ENCODE data around the gene GRK1.

GRCh38 chr13:113735194-113735593, 68.2 kb downstream of the GRK1 start:
- TF ChIP-seq CTCF (IDR thresholded peaks at IDR 0.05; ENCODE audit: low read depth, low read length) (no peak), MAX (IDR thresholded peaks at IDR 0.05; ENCODE audit: low read depth, low read length) (no peak), POLR2A (IDR thresholded peaks at IDR 0.05; ENCODE audit: extremely low read depth, insufficient read length) (no peak), MYC (IDR thresholded peaks at IDR 0.05; ENCODE audit: low read depth, low read length) (no peak)

Measured in NB4 (cell line).